NOMO-1 treated with DMSO at 0.1 percent for 48 hours (cell line): ENCODE data around the gene CCDC8.
"Not testable (repeated sequence)": the region's sequence is repeated elsewhere in the genome, so short reads cannot be mapped to it uniquely, and the experiment has no call there.

Experiments
- DNase-seq: peaks from one replicate; lab custom pipeline; 2025; ENCODE audit not compliant: unreplicated experiment; lab: John Stamatoyannopoulos, UW

CCDC8 gene

GRCh38 chr19:46383171-46383815 is 30.1 kb downstream of the CCDC8 start:
- DNase-seq: no peak

GRCh38 chr19:46381756-46382345 is 31.5 kb downstream of the CCDC8 start:
- DNase-seq: no peak

GRCh38 chr19:46381346-46381745 is 32.0 kb downstream of the CCDC8 start:
- DNase-seq: no peak

DNA sequence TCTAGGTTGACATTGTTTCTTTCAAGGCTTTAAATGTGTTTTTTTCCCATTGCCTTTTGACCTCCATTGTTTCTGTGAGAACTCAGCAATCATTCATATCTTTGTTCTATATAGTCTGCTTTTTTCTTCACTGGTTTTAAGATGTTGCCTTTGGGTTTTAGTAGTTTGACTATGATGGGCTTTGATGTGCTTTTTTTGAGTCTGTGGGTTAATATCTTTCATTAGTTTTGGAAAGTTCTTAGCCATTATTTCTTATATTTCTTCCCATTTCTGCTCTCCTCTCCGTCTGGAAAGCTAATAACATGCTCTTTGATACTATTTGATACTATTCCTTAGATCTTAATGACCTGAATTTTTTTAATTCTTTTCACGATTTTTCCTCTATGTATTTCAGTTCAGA is 32.7 kb downstream of the CCDC8 start:
- DNase-seq: no peak

DNA sequence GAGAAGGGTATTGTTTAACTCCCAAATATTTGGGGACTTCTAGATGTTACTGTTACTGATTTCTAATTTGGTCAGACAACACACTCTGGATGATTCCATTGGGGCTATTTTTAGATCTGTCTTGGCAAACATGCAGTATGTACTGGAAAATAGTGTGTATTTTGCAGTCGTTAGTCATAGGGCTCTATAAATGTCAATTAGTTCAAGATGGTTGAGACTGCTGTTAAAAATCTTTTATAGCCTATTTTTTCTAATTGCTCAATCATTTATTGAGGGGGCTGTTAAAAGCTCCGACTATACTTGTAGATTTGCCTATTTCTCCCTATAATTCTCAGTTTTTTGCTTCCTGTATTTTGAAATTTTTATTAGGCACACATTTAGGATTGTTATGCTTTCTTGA is 35.1 kb downstream of the CCDC8 start:
- no peak for DNase-seq

- no peak for DNase-seq
Observed at GRCh38 chr19:46376241-46377153, 36.9 kb downstream of the CCDC8 start.

DNA sequence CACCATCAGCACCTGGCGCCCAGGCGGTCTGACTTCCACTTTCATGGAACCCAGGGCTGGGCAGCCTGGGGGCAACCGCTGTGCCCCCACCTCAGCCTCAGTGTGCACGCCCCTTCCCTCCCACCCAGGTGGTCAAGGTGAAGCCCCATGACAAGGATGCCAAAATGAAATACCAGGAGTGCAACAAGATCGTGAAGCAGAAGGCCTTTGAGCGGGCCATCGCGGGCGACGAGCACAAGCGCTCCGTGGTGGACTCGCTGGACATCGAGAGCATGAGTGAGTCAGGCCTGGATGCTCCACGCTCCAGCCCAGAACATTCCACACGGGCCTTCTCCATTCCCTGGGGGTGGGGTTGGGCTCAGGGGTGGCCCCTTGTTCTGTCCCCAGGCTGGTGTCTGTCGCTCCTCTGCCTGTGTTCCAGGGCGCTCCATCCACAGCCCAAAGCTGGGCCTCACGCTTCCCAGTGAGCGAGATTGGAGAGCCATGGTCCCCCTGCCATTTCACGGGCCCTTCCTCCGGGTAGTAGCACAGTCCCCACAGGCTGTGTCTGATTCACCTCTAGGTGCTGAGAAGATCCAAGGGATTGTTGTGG is 37.8 kb downstream of the CCDC8 start:
- not testable (repeated sequence) for DNase-seq

- no peak for DNase-seq
Observed at GRCh38 chr19:46374536-46375475, 38.6 kb downstream of the CCDC8 start.

GRCh38 chr19:46373491-46374359 is 39.6 kb downstream of the CCDC8 start:
- DNase-seq: no peak

DNA sequence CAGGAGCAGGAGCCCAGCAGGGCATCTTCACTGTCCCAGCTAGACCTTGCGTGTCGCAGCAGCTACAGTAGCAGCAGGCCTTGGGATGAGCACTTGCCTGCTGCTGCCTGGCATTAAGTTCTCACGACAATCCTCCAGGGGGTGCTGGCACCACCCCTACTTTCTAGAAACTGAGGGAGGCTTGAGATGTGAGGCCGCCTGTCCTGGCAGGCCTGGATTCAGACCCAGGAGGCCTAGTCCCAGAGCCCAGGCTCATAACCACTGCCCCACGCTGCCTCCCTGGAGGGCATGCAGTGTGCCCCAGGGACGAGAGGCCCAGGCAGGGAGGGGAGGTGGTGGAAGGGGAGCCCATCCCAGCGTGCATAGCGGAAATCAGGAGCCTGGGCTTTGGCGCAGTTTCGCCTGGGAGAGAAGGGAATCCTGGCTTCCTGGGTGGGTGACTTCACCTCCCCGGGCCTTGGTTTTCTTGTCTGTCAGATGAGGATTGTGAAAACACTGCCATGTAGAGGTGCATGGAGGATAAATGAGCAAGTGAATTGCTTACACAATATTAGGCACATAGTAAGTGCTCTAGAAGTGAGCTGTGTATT is 40.4 kb downstream of the CCDC8 start:
- DNase-seq: no peak

- no peak for DNase-seq
Observed at GRCh38 chr19:46371371-46371901, 41.9 kb downstream of the CCDC8 start.

- DNase-seq: no peak
Observed at GRCh38 chr19:46369817-46370216, 43.5 kb downstream of the CCDC8 start.

GRCh38 chr19:46368116-46368515 is 45.2 kb downstream of the CCDC8 start:
- DNase-seq: no peak

- DNase-seq: no peak
Observed at GRCh38 chr19:46367426-46367825, 45.9 kb downstream of the CCDC8 start.

DNA sequence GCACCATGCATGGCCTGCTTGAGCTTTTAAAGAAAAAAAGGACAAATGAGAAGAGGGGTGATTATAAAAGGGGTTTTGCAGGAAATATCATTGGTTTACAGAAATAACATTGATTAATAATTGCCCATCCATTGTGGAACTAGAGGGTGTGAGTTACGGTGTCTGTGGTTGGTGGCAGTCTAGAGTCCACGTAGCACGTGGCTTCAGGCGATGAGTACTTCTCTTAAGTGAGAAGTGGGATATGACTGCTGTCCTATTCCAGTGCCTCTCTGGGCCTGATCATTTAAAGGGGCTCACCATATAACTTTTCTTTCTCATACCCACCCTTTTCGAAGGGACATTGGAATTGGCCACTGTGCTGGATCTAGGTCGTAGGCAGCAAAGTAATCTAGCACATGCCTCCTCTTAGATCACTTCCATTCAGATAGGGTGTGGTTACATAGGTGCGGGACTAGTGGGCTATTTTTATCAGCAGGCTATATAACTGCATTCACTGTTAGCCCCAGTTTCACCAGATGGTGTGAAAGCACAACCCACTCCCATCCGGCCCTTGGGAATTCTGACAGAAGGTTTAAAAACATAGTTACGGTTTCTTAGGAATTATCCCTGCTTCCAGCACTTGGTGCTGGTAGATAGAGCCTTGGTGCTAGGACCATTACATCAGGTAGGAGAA is 46.6 kb downstream of the CCDC8 start:
- no peak for DNase-seq

GRCh38 chr19:46365561-46365960 is 47.8 kb downstream of the CCDC8 start:
- DNase-seq: no peak

DNA sequence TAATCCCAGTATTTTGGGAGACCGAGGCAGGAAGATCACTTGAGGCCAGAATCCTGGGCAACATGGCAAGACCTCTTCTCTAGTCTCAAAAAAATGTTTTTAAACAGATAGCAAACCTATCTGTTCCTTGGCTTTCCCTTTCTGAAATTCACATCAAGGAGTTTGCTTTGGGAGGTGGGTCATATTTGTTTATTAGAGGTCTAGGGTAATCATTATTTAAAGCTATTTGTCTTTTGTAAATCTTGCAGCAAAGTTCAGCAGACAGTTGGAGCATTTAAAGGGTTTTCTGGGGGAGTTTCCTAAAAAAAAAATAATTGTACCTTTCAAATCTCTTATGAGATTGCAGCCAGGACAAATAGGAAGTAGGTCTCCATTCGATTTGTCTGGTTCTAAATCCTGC is 49.0 kb downstream of the CCDC8 start:
- no peak for DNase-seq

- no peak for DNase-seq
Observed at GRCh38 chr19:46361915-46362314, 51.4 kb downstream of the CCDC8 start.
